Cardiac fibroblast (primary cell): ENCODE measurements around the gene MIGA2.
A peak's percentile ranks its signal among the peaks of the same experiment; 100 is the strongest.

Experiments used
- DNase-seq, 2 donors: peaks; one replicate each; pipeline versions ENCODE4 v3.0.0 to v3.0.0-alpha.2; 2010; ENCODE audit warnings: low read depth in 2 of 2
- H3K4me3 ChIP-seq, 2 donors: replicated peaks in 1 of 2; 1 replicate in 1 of 2; 2 replicates in 1 of 2; pipeline ENCODE4 v1.5.1; 2011; ENCODE audit warnings: low read depth in 2 of 2, low read length in 2 of 2, mild to moderate bottlenecking in 2 of 2, moderate library complexity in 1 of 2
- TF ChIP-seq, protein P1 (sequence below): IDR thresholded peaks from one replicate; pipeline ENCODE4 v1.5.1; 2011; ENCODE audit warnings: low read depth, mild to moderate bottlenecking, low read length, inconsistent platforms

MIGA2 gene, protein sequence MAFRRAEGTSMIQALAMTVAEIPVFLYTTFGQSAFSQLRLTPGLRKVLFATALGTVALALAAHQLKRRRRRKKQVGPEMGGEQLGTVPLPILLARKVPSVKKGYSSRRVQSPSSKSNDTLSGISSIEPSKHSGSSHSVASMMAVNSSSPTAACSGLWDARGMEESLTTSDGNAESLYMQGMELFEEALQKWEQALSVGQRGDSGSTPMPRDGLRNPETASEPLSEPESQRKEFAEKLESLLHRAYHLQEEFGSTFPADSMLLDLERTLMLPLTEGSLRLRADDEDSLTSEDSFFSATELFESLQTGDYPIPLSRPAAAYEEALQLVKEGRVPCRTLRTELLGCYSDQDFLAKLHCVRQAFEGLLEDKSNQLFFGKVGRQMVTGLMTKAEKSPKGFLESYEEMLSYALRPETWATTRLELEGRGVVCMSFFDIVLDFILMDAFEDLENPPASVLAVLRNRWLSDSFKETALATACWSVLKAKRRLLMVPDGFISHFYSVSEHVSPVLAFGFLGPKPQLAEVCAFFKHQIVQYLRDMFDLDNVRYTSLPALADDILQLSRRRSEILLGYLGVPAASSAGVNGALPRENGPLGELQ

GRCh38 chr9:129036241-129036922, at the start of gene MIGA2:
TSS of gene MIGA2 (plus strand) at chr9:129036626. CDS start at chr9:129040595, 3,969 bp downstream.
- TF ChIP-seq, protein P1, sequence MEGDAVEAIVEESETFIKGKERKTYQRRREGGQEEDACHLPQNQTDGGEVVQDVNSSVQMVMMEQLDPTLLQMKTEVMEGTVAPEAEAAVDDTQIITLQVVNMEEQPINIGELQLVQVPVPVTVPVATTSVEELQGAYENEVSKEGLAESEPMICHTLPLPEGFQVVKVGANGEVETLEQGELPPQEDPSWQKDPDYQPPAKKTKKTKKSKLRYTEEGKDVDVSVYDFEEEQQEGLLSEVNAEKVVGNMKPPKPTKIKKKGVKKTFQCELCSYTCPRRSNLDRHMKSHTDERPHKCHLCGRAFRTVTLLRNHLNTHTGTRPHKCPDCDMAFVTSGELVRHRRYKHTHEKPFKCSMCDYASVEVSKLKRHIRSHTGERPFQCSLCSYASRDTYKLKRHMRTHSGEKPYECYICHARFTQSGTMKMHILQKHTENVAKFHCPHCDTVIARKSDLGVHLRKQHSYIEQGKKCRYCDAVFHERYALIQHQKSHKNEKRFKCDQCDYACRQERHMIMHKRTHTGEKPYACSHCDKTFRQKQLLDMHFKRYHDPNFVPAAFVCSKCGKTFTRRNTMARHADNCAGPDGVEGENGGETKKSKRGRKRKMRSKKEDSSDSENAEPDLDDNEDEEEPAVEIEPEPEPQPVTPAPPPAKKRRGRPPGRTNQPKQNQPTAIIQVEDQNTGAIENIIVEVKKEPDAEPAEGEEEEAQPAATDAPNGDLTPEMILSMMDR: no peak
- peak within 1 kb of the TSS; percentile 100 for H3K4me3 ChIP-seq
- peak; percentile 99 for DNase-seq

GRCh38 chr9:128986671-128987070, 49.8 kb upstream of the MIGA2 start:
- DNase-seq: no peak
- no peak overlapping the region for H3K4me3 ChIP-seq
- TF ChIP-seq, protein P1: no peak

DNA sequence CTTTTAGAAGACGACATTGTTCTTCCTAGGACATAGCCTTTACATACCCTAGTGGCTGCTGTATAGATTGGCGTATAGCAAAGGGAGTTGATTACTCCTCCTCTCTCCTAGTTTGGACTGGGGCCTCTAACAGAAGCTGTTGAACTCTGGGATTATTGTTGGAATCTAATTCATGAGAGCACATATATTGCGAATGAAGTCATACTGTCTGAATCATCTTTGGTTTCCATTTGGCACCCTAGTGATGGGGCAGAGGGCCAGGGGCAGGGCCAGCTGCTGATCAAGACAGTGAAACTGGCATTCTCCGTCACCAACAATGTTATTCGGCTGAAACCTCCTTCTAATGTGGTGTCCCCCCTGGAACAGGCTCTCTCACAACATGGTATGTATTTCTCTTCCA, 48.6 kb upstream of the MIGA2 start:
- TF ChIP-seq, protein P1: no peak
- DNase-seq: peak; percentile 66 to 85
- no peak overlapping the region for H3K4me3 ChIP-seq

GRCh38 chr9:128992995-128993394, 43.4 kb upstream of the MIGA2 start:
- H3K4me3 ChIP-seq: no peak overlapping the region
- peak in 1 of 2 donors; percentile 20 for DNase-seq
- TF ChIP-seq, protein P1: peak; percentile 31

- TF ChIP-seq, protein P1: no peak
These were observed 40.6 kb upstream of the MIGA2 start for GRCh38 chr9:128995791-128996190.

DNA sequence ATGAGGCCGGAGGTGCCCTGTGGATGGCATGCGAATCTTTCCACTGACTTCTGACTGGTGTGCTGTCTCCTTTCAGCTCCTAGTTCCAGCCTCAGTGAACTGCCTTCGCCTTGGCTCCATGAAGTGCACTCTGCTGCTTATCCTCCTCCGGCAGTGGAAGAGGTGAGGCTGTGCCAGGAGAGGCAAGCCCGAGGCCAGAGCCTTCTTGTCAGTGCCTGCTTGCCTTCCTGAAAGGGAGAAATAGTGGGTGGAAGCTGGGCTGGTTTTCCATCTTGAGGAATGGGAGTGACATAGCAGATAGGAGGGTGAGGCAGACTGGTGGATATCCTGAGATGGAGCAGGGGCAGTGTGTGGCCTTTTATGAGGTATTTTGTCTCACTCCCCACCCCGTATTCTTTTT, 38.0 kb upstream of the MIGA2 start:
- no peak overlapping the region for H3K4me3 ChIP-seq
- TF ChIP-seq, protein P1: no peak
- DNase-seq: no peak

More at GRCh38 chr9:128995791-128996190, 40.6 kb upstream of the MIGA2 start:
- H3K4me3 ChIP-seq: no peak overlapping the region
- peak; percentile 77 to 95 for DNase-seq
